Measurements from ENCODE around the gene MAP2K1.
"Not testable (repeated sequence)": the region's sequence is repeated elsewhere in the genome, so short reads cannot be mapped to it uniquely, and the experiment has no call there.

The MAP2K1 gene

DNA sequence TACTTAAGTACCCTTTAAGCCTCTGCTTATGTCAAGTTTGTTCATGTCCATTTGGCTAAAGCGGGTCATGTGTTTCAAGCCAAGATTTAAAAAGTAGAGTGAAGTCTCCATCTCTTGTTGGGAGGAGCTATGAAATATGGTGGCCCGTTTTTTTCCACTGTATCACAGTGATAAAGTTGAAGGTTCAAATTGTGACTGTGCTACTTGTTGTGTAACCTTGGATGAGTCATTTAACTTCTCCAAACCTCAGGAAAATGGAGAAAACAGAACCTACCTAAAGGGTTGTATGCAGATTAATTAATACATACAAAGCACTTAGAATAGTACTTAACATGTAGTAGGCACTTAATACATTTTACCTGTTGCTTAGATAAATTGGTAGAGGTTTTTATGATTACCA, 67.4 kb downstream of the MAP2K1 start:
- in situ Hi-C loops (cut with MboI; ENCODE audit: low sequenced_read_pairs, unreplicated experiment) = no loop called here
- DNase-seq (ENCODE audit: low spot score) = no peak
- TF ChIP-seq, protein P1, sequence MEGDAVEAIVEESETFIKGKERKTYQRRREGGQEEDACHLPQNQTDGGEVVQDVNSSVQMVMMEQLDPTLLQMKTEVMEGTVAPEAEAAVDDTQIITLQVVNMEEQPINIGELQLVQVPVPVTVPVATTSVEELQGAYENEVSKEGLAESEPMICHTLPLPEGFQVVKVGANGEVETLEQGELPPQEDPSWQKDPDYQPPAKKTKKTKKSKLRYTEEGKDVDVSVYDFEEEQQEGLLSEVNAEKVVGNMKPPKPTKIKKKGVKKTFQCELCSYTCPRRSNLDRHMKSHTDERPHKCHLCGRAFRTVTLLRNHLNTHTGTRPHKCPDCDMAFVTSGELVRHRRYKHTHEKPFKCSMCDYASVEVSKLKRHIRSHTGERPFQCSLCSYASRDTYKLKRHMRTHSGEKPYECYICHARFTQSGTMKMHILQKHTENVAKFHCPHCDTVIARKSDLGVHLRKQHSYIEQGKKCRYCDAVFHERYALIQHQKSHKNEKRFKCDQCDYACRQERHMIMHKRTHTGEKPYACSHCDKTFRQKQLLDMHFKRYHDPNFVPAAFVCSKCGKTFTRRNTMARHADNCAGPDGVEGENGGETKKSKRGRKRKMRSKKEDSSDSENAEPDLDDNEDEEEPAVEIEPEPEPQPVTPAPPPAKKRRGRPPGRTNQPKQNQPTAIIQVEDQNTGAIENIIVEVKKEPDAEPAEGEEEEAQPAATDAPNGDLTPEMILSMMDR (IDR thresholded peaks at IDR 0.05; ENCODE audit: borderline replicate concordance, control extremely low read depth, extremely low read depth, insufficient read depth, missing control alignments) = no peak

GRCh38 chr15:66456211-66456610, 69.5 kb downstream of the MAP2K1 start:
- DNase-seq (ENCODE audit: low spot score) = no peak
- TF ChIP-seq, protein P1 (IDR thresholded peaks at IDR 0.05; ENCODE audit: borderline replicate concordance, control extremely low read depth, extremely low read depth, insufficient read depth, missing control alignments) = no peak
- in situ Hi-C loops (cut with MboI; ENCODE audit: low sequenced_read_pairs, unreplicated experiment) = no loop called here

DNA sequence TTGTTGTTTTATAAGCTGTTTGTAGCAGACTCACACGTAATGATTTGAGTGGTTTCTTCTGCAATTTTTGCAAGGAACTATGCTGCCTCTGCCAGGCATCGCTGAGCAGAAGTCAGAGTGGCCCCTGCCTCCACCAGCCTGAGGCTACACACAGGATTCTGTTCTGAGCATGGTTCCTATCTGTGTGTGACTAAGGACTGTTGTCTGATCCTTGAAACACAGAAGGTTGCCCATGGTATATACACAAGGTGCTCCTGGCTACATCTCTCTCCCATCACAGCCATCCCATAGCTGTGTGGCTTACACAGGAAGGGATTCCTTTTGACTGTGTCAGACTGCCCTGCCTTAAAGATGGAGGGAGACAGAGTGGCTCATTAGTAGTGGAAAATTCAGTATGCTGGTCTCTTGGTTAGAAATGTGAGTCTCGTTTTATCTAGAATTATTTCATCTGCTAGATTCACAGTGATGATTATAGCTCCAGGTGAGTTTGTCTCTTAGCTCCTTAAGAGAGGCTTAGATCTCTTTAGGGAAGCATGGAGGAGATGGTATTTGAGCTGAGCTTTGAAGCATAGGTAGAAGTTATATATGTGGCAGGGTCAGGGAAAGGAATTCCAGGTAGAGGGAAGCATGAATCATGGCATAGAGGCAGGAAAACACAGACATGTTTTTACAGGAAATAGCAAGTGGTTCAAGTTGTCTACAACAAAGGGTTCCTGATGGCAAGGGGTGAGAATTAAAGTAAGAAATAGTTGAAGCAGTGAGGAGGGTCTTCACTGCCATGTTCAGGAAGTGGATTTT, 73.3 kb downstream of the MAP2K1 start:
- DNase-seq (ENCODE audit: low spot score) = no peak
- TF ChIP-seq, protein P1 (IDR thresholded peaks at IDR 0.05; ENCODE audit: borderline replicate concordance, control extremely low read depth, extremely low read depth, insufficient read depth, missing control alignments) = no peak
- in situ Hi-C loops (cut with MboI; ENCODE audit: low sequenced_read_pairs, unreplicated experiment) = no loop called here

GRCh38 chr15:66461294-66461693, 74.6 kb downstream of the MAP2K1 start:
- DNase-seq (ENCODE audit: low spot score); in situ Hi-C loops (cut with MboI; ENCODE audit: low sequenced_read_pairs, unreplicated experiment): not testable (repeated sequence)

DNA sequence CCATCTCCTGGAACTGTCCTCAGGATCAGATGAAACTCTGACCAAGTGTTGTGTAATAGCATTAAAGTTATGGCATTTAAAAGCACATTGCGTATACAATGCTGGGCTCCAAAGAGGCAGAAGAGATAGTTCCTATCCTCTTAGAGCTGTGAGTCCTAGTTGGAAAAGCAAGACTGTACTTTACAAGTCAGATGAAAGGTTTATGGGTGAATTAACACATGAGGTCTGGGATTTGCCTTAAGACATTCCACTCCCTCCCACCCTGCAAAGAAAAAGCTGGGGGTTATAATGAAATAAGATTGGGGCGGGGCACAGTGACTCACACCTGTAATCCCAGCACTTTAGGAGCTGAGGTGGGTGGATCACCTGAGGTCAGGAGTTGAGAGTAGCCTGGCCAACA, 75.2 kb downstream of the MAP2K1 start:
- in situ Hi-C loops (cut with MboI; ENCODE audit: low sequenced_read_pairs, unreplicated experiment) = no loop called here
- DNase-seq (ENCODE audit: low spot score) = no peak
- TF ChIP-seq, protein P1 (IDR thresholded peaks at IDR 0.05; ENCODE audit: borderline replicate concordance, control extremely low read depth, extremely low read depth, insufficient read depth, missing control alignments) = no peak

- TF ChIP-seq, protein P1 (IDR thresholded peaks at IDR 0.05; ENCODE audit: borderline replicate concordance, control extremely low read depth, extremely low read depth, insufficient read depth, missing control alignments) = no peak
- no peak for DNase-seq (ENCODE audit: low spot score)
- in situ Hi-C loops (cut with MboI; ENCODE audit: low sequenced_read_pairs, unreplicated experiment) = no loop called here
Observed at GRCh38 chr15:66462627-66463026, 75.9 kb downstream of the MAP2K1 start.

DNA sequence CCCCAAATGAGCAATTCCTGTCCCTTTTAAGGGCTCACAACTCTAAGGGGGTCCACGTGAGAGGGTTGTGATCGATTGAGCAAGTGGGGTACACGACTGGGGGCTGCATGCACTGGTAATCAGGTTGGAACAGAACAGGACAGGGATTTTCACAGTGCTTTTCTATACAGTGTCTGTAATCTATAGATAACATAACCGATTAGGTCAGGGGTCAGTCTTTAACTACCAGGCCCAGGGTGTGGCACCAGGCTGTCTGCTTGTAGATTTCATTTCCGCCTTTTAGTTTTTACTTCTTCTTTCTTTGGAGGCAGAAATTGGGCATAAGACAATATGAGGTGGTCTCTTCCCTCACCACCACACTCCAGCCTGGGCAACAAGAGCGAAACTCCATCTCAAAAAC, 78.6 kb downstream of the MAP2K1 start:
- DNase-seq (ENCODE audit: low spot score); in situ Hi-C loops (cut with MboI; ENCODE audit: low sequenced_read_pairs, unreplicated experiment): not testable (repeated sequence)

- in situ Hi-C loops (cut with MboI; ENCODE audit: low sequenced_read_pairs, unreplicated experiment); DNase-seq (ENCODE audit: low spot score): not testable (repeated sequence)
Observed at GRCh38 chr15:66467162-66468040, 80.7 kb downstream of the MAP2K1 start.

GRCh38 chr15:66470825-66471224, 84.1 kb downstream of the MAP2K1 start:
- in situ Hi-C loops (cut with MboI; ENCODE audit: low sequenced_read_pairs, unreplicated experiment) = not testable (repeated sequence)

More at GRCh38 chr15:66470825-66471224, 84.1 kb downstream of the MAP2K1 start:
- not testable (repeated sequence) for DNase-seq (ENCODE audit: low spot score)

Measured in GM13976 (cell line).